GM12865 (cell line): ENCODE results near the gene XXYLT1.

ENCODE experiments used
- DNase-seq: peaks from one replicate; pipeline ENCODE4 v3.0.0; 2010; ENCODE audit warnings: low read depth
- H3K4me3 ChIP-seq: 2 replicates; pipeline ENCODE4 v1.5.1; 2011; ENCODE audit warnings: mild to moderate bottlenecking, low read depth, low read length, control low read depth
- TF ChIP-seq, protein P1 (sequence below): IDR thresholded peaks from 2 replicates; pipeline ENCODE4 v1.5.1; 2011; ENCODE audit warnings: low read length, control low read depth, low read depth, inconsistent platforms; ENCODE audit not compliant: insufficient read depth; ENCODE audit errors: missing control alignments

XXYLT1 gene

DNA sequence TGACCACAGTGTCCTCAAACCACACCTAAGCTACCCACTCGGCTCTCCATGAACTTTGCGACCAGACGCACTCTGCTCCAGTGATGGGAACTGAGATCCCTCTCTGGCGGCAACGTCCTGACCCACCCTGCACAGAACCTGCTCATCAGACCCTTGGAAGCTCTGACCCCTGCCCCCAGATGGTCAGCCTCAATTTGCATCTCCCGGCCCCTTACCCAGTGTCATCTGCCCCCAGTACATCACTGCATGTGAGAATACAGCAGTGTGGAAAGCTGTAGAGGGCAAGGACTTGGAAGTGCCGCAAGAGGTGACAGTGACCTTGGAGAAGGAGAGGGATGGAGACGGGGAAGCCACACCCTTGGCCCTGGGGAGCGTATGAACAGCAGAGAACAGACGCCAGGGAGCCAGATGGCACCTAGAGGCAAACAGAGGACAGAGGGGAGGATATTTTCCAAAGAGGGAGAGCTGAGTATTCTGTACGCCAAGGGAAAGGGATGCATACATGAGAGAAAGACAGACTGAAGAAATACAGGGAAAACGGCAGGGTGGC, 192.0 kb downstream of the XXYLT1 start:
- DNase-seq: no peak
- no peak overlapping the region for H3K4me3 ChIP-seq
- TF ChIP-seq, protein P1, sequence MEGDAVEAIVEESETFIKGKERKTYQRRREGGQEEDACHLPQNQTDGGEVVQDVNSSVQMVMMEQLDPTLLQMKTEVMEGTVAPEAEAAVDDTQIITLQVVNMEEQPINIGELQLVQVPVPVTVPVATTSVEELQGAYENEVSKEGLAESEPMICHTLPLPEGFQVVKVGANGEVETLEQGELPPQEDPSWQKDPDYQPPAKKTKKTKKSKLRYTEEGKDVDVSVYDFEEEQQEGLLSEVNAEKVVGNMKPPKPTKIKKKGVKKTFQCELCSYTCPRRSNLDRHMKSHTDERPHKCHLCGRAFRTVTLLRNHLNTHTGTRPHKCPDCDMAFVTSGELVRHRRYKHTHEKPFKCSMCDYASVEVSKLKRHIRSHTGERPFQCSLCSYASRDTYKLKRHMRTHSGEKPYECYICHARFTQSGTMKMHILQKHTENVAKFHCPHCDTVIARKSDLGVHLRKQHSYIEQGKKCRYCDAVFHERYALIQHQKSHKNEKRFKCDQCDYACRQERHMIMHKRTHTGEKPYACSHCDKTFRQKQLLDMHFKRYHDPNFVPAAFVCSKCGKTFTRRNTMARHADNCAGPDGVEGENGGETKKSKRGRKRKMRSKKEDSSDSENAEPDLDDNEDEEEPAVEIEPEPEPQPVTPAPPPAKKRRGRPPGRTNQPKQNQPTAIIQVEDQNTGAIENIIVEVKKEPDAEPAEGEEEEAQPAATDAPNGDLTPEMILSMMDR: no peak

DNA sequence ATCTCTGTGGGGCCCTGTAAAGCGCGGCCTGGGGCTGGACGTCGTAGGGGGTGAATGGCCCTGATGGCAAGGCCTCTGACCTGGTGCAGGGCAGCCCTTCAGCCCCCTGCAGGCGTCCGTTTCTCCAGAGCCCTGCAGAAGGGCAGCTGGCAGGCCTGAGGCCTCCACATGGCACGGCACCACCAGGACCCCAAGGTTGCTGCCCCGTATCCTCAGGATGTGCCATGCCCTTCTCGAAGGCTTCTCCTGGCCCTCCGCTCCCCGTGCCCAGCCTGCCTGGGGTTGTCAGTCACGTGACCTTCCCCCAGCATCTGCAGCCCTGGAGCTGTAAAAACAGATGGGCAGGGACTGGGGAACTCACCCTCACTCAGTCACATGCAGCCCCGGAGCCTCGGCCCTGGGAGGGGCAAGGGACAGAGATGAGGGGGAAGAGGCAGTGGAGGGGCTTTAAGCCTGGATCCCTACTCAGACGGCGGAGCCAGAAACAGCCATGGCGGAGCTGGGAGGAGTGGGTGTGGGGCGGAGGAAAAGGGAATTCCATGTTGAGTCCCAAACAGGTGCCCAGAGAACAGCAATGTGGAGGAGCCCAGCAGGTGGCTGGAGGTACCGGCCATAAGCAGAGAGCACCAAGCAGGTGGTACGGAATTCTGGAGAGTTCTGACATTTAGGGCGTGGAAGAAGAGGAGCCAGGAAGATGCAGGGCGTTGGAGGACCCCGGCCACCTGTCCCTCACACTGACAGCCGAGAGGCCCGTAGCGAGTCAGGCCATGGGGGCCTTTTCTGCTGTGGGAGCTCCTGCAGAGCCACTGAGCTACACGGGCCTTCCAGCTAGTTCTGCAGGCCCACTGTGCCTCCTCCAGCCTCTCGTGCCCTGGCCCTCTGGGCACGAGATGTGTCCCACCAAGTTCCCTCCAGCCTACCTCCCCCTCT, 193.1 kb downstream of the XXYLT1 start:
- TF ChIP-seq, protein P1: no peak
- DNase-seq: no peak
- no peak overlapping the region for H3K4me3 ChIP-seq

DNA sequence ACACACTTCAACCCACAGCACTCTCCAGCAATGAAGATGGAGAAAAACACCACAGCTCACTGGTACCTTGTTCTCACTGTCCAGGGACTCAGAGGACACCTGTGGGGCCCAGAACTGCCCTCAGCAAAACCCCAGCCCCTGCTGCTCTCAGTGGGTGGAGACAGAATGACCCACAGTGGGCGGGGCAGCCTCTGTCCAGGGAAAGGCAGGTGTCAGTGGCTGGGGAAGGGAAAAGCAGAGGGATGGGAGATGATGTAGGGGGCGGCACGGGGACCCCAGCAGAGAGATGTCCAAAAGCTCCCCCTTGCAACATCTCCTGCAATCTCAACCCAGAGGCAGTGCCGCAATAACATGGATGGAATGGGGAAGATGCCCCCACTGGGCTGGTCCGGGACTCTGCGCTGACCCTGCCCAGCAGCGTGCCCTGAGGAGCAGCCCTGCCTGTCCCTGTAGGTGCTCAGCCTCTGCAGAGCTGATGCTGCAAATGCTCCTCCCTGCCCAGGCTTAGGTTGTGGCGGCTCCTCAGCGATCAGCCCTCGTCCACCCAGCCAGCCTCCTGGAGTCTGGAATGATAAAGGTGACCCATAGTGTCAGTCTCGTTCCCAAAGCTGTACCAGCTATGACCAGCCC, 193.9 kb downstream of the XXYLT1 start:
- TF ChIP-seq, protein P1: no peak
- no peak overlapping the region for H3K4me3 ChIP-seq
- DNase-seq: no peak

DNA sequence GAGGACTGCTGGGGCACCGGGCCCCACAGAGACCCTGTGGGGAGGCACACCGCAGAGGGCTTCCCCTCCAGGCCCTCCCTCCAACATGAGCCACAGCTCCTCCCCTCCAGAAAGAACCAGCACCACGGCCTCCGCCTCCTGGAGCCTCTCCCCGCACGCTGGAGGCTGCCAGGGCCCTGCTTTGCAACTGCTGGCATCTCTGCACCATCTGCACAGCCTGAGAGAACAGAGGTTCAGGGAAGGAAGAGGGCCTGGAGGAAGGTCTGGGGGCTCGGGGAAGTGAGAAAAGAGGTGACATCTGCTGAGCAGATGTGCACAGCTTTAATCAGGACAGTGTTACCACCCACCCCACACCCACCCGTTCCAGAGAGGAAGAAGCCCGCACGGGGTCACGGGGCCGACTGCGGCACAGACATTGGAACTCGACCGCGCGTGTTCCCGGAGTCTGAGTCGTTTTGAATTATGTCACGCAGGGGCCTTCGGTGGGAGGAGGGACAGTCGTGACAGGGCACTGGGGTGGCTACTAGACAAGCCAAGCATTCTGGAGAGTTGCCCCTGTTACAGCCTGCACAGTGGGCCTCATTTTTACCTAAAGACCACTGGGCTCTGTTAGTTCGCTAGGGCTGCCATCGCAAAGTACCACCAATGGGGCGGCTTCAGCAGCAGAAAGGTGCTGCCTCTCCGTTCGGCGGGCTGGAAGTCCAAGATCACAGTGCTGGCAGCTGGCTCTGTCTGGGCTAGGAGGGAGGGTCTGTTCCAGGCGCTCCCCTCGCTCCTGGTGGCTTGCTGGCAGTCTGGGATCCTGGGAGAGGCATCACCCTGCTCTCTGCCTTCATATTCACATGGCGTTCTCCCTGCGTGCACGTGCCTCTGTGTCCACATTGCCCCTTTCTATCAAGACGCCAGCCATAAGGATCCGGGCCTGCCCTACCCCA, 194.8 kb downstream of the XXYLT1 start:
- TF ChIP-seq, protein P1: no peak
- DNase-seq: no peak
- H3K4me3 ChIP-seq: no peak overlapping the region

DNA sequence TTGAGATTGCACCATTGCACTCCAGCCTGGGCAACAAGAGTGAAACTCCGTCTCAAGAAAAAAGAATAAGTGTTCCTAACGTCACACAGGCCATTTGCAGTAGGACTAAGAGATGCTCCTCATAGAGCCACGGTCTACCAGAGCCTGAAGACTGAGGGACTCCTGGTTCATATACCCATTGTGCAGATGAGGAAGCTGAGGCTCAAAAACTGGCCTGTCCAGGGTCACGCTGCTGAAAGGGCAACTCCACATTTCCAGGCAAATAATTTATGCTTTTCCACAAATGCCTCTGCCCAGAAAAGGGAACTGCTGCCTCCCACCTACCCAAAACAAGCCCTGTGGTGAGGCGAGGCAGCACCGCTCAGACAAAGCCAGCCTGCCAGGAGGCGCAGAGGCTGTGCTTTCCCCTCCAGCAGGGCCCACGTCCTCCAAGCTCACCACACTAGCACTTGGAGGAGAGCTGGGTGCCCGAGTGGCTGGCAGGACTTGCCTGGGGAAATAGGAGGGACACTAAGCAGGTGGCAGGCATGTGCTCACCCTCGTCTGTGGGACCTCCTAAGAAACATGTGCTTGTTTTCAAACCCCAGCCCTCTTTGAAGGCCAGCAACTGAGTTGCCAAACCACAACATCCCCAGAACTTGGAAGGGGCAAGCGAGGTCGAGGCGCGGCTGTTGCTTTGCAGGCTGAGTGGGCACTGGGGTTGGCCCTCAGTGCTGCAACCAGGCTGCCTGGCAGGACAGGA, 195.6 kb downstream of the XXYLT1 start:
- H3K4me3 ChIP-seq: no peak overlapping the region
- no peak for DNase-seq
- TF ChIP-seq, protein P1: no peak
